ENCODE measurements around the gene TRMT2A. TPM values are rescaled to one million over a fixed set of nuclear protein-coding genes. Genes with fewer than 3 reads are reported as not detected.

Gene TRMT2A
- total RNA-seq: 31.0 and 34.6 TPM in 2 replicates

GRCh38 chr22:20116951-20117632 is at the start of gene TRMT2A:
TRMT2A (minus strand) TSS chr22:20117226; CDS start chr22:20116906, 320 bp downstream.

DNA sequence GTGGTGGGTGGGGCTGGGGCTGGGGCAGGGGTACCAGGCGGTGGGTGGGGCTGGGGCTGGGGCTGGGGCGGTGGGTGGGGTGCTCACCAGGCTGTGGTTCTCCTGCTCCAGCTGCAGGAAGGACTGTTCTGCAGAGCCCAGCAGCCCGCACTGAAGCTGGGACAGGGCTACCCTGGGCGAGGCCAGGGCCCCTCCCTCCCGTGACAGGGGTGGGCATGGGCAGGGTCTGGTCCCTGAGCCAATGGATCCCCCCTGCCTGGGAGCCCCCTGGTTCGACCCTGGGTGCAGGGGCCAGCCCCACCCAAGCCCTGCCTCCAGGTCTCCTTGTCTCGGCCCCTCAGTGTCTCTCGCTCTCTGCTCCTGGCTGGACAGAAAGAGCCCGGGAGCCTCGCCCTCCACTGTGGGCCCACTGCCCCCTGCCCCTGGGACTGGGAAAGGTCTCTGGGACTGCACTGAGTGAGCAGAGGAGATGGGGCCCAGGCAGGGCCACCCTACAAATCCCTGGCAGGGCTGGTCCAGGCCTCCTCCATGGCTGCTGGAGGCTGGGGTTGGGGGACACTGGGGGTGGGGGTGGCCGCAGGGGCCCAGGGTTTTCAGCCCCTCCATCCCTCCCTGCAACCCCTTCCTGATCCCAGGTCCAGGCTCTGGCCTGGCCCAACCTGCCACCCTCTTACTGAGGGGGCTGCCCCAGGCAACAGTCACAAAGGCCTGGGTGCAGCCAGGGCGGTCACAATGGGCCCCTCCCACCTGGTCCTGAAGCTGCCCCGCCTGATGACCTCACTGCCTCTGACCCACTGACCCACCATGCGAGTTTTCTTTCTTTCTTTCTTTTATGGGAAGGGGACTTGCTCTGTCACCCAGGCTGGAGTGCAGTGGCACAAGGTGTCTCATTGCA is 33.6 kb upstream of the TRMT2A start, which contains the start of gene CCDC188:
CCDC188 (minus strand) TSS at position 675 of the 895 bp plus-strand sequence; CDS start at position 606, 69 bp downstream.

DNA sequence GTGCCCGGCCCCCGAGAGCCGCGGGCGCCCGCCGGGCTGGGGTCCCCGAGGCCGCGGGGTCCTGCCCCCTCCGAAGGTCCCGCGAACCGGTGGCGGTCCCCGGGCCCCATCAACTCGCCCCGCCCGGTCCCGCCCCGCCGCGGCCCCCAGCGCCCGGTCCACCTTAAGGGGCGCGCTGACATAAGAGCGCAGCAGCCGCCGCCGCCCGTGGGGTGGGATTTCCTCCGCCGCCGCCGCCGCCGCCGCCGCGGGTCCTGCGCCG is 14.5 kb upstream of the TRMT2A start, which contains the start of gene ZDHHC8:
ZDHHC8 (plus strand) TSS at position 208 of the 262 bp plus-strand sequence. CDS start 144 bp downstream, outside the sequence.

GRCh38 chr22:20115691-20116375 is 1.2 kb downstream of the TRMT2A start, which contains the start of gene RANBP1:
RANBP1 (plus strand) TSS chr22:20116104; CDS start chr22:20116185, 81 bp downstream.

DNA sequence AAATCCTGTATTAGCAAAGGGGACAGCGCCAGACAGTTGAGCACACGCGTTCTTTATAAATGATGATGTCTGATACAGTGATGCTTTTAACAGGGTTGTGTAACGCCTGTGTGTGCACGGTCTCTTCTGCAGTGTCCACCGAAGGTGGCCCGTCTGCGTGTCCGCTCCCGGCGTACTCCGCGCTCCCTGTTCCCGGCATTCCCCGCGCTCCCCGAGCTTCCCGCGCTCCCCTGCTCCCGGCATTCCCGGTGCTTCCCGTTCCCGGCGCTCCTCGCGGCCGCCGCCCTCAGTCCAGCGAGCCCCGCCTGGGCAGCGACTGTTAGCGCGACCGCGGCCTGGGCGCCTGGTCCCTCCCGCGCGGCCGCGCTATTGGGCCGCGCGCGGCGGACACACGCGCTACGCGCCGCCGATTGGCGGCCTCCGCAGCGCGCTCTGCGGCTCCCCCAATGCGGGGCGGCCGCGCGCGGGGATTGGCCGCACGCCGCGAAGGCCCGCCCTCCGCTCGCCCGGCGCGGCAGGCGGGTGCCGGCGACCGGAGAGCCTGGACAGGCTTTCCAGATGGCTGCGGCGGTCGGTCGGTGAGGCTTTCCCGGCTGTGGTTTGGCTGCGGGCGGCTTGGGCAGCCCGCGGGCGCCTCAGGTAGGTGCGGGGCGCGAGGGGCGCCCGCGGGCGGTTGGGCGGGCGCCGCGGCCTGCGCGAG is 37.1 kb downstream of the TRMT2A start, which contains the start of gene DGCR8:
DGCR8 (plus strand) TSS at position 497 of the 700 bp plus-strand sequence. CDS start 5,723 bp downstream, outside the sequence.

Other genes starting within 250 kb of the TRMT2A start
- 279 and 286 TPM in 2 replicates for gene COMT, start 175.5 kb downstream of the TRMT2A start, total RNA-seq
- gene TXNRD2, start 175.4 kb downstream of the TRMT2A start, total RNA-seq: 14.9 and 21.2 TPM in 2 replicates
- 8.8 and 13.3 TPM in 2 replicates for gene ARVCF, start 100.4 kb downstream of the TRMT2A start, total RNA-seq
- 19.1 and 20.1 TPM in 2 replicates for gene TANGO2, start 96.1 kb downstream of the TRMT2A start, total RNA-seq
- 12.8 and 13.6 TPM in 2 replicates for gene DGCR8, start 37.0 kb downstream of the TRMT2A start, total RNA-seq
- gene RANBP1, start 1.1 kb downstream of the TRMT2A start, total RNA-seq: 251 and 446 TPM in 2 replicates
- gene ZDHHC8, start 14.6 kb upstream of the TRMT2A start, total RNA-seq: 13.8 and 33.9 TPM in 2 replicates
- gene CCDC188, start 33.8 kb upstream of the TRMT2A start, total RNA-seq: not detected in 2 replicates
- 0.32 and 0.91 TPM in 2 replicates for gene RTN4R, start 151.1 kb upstream of the TRMT2A start, total RNA-seq
- 65.7 and 76.7 TPM in 2 replicates for gene DGCR6L, start 202.8 kb upstream of the TRMT2A start, total RNA-seq

All from epithelial cell of alveolus of lung (primary cell).